ENCODE data around the gene HNRNPH3. TPM values are rescaled to one million over a fixed set of nuclear protein-coding genes. Genes with fewer than 3 reads are reported as not detected.
"Not testable (repeated sequence)": the region's sequence is repeated elsewhere in the genome, so short reads cannot be mapped to it uniquely, and the experiment has no call there.

Gene HNRNPH3
- total RNA-seq, 6 donors from 2014 or later: 38.2 to 97.1 (median 62.8) TPM

GRCh38 chr10:68315582-68315981 is 16.3 kb upstream of the HNRNPH3 start:
- no peak overlapping the region for H3K4me3 ChIP-seq
- H3K27me3 ChIP-seq: no peaks in the 10 kb centered on the region
- no peaks in the 10 kb centered on the region for H3K4me1 ChIP-seq
- H3K36me3 ChIP-seq: no peaks in the 10 kb centered on the region
- WGBS, 2 donors: 89% methylated on average over 1 of the region's 1 CpG
- H3K27ac ChIP-seq: no peak overlapping the region
- peaks cover 0 to 14% (median 8%) of the 10 kb centered on the region in 4 donors for H3K9me3 ChIP-seq
- DNase-seq (no peak), ATAC-seq (ENCODE audit: low FRiP score in 2 of 2) (no peak)
- TF ChIP-seq POLR2AphosphoS5 (IDR thresholded peaks at IDR 0.05) (no peak), POLR2A (IDR thresholded peaks at IDR 0.05) (no peak), EP300 (IDR thresholded peaks at IDR 0.05) (no peak), CTCF (IDR thresholded peaks at IDR 0.05) (no peak)

GRCh38 chr10:68318331-68319059 is 13.4 kb upstream of the HNRNPH3 start:
- no peak overlapping the region for H3K27ac ChIP-seq
- ATAC-seq (ENCODE audit: low FRiP score in 2 of 2) (no peak), DNase-seq (no peak)
- no peaks in the 10 kb centered on the region for H3K36me3 ChIP-seq
- TF ChIP-seq POLR2A (IDR thresholded peaks at IDR 0.05) (no peak), EP300 (IDR thresholded peaks at IDR 0.05) (no peak), POLR2AphosphoS5 (IDR thresholded peaks at IDR 0.05) (no peak), CTCF (IDR thresholded peaks at IDR 0.05) (no peak)
- no peaks in the 10 kb centered on the region for H3K27me3 ChIP-seq
- WGBS, 2 donors: 79 to 89% methylated on average over 1 of the region's 1 CpG
- H3K4me1 ChIP-seq: no peaks in the 10 kb centered on the region
- H3K9me3 ChIP-seq: peaks cover 0 to 14% (median 8%) of the 10 kb centered on the region in 4 donors
- H3K4me3 ChIP-seq: no peak overlapping the region

- ATAC-seq (ENCODE audit: low FRiP score in 2 of 2); H3K27me3 ChIP-seq; H3K36me3 ChIP-seq; H3K9me3 ChIP-seq; H3K4me3 ChIP-seq; H3K27ac ChIP-seq; DNase-seq: not testable (repeated sequence)
- WGBS, 2 donors: 92 to 93% methylated on average over 4 of the region's 4 CpGs
- H3K4me1 ChIP-seq: peaks cover 5 to 11% (median 7%) of the 10 kb centered on the region in 4 donors
These were observed 7.5 kb upstream of the HNRNPH3 start for GRCh38 chr10:68324396-68324795.

GRCh38 chr10:68327889-68328786 is 3.7 kb upstream of the HNRNPH3 start:
- Histone ChIP-seq H3K27ac (peak overlapping the region; percentile 62 to 85 (median 74)), H3K9me3 (no peaks in the 10 kb centered on the region), H3K36me3 (no peaks in the 10 kb centered on the region), H3K4me3 (peak overlapping the region in 2 of 4 donors; percentile 9 to 19), H3K4me1 (peaks cover 12 to 26% (median 24%) of the 10 kb centered on the region in 4 donors), H3K27me3 (no peaks in the 10 kb centered on the region)
- 34 to 36% methylated on average over 4 of the region's 4 CpGs for WGBS, 2 donors
- DNase-seq (no peak), ATAC-seq (ENCODE audit: low FRiP score in 2 of 2) (no peak)
- no peak for TF ChIP-seq CTCF (IDR thresholded peaks at IDR 0.05)
- peak in 1 of 4 donors; percentile 31 for TF ChIP-seq POLR2A (IDR thresholded peaks at IDR 0.05)
- no peak for TF ChIP-seq EP300 (IDR thresholded peaks at IDR 0.05)
- peak in 1 of 2 donors; percentile 62 for TF ChIP-seq POLR2AphosphoS5 (IDR thresholded peaks at IDR 0.05)

- Histone ChIP-seq H3K27me3 (no peaks in the 10 kb centered on the region), H3K4me1 (peaks cover 13 to 35% (median 29%) of the 10 kb centered on the region in 4 donors), H3K4me3 (no peak overlapping the region), H3K36me3 (no peaks in the 10 kb centered on the region), H3K27ac (peak overlapping the region; percentile 62 to 85 (median 74)), H3K9me3 (no peaks in the 10 kb centered on the region)
- TF ChIP-seq POLR2A (IDR thresholded peaks at IDR 0.05): no peak
- TF ChIP-seq POLR2AphosphoS5 (IDR thresholded peaks at IDR 0.05): no peak
- TF ChIP-seq EP300 (IDR thresholded peaks at IDR 0.05): no peak
- TF ChIP-seq CTCF (IDR thresholded peaks at IDR 0.05): no peak
- 75 to 88% methylated on average over 1 of the region's 1 CpG for WGBS, 2 donors
- ATAC-seq (ENCODE audit: low FRiP score in 2 of 2): no peak
- no peak for DNase-seq
These were observed 2.4 kb upstream of the HNRNPH3 start for GRCh38 chr10:68329506-68329861.
